ENCODE results near the gene PDE4D.

PDE4D gene

DNA sequence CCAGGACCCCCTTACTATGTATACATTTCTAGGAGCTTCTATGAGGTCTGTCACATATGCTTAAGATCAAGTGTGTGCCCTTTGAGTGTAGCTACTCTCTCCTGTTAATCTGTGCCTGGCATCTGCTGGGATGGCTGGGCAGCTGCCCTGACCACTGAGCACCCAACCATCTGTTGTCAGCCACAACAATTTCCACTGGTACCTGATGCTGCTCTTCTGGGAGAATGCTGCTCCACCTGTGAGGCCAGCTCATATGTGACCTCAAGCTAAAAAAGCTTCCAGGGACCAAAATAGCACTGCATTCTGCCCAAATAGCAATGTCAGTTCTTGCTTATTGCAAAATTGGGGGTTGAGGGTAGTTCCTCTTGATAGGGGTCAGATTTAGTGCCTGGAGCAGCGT, 715.0 kb downstream of the PDE4D start:
- no peak for DNase-seq (ENCODE audit: low read depth, low spot score)
- TF ChIP-seq, protein P1, sequence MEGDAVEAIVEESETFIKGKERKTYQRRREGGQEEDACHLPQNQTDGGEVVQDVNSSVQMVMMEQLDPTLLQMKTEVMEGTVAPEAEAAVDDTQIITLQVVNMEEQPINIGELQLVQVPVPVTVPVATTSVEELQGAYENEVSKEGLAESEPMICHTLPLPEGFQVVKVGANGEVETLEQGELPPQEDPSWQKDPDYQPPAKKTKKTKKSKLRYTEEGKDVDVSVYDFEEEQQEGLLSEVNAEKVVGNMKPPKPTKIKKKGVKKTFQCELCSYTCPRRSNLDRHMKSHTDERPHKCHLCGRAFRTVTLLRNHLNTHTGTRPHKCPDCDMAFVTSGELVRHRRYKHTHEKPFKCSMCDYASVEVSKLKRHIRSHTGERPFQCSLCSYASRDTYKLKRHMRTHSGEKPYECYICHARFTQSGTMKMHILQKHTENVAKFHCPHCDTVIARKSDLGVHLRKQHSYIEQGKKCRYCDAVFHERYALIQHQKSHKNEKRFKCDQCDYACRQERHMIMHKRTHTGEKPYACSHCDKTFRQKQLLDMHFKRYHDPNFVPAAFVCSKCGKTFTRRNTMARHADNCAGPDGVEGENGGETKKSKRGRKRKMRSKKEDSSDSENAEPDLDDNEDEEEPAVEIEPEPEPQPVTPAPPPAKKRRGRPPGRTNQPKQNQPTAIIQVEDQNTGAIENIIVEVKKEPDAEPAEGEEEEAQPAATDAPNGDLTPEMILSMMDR (IDR thresholded peaks at IDR 0.05; ENCODE audit: low read depth, low read length), result no peak
- in situ Hi-C loops (cut with HindIII; ENCODE audit: low sequenced_read_pairs), result no loop called here
- H3K4me3 ChIP-seq (ENCODE audit: low read depth, low read length), result no peak overlapping the region

DNA sequence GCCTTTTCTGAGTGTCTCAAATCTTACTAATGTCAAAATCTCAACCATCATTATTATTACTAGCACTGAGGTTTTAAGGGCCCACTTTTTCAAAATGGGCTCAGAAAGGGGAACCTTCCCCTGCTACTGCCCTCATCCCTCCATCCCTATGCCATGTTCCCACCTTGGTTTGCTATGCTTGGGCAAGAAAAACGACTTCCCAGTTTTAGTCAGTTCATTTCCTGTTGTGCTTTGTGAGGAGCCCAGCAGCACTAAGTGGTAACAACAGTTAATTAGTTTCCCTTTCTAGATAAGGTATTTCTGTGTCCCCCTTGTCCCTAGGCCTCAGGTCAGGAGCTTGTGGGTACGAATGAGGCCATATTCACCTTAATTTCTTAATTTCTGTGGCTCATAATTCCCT, 715.5 kb downstream of the PDE4D start:
- no peak for DNase-seq (ENCODE audit: low read depth, low spot score)
- TF ChIP-seq, protein P1 (IDR thresholded peaks at IDR 0.05; ENCODE audit: low read depth, low read length), result no peak
- H3K4me3 ChIP-seq (ENCODE audit: low read depth, low read length), result no peak overlapping the region
- in situ Hi-C loops (cut with HindIII; ENCODE audit: low sequenced_read_pairs), result no loop called here

DNA sequence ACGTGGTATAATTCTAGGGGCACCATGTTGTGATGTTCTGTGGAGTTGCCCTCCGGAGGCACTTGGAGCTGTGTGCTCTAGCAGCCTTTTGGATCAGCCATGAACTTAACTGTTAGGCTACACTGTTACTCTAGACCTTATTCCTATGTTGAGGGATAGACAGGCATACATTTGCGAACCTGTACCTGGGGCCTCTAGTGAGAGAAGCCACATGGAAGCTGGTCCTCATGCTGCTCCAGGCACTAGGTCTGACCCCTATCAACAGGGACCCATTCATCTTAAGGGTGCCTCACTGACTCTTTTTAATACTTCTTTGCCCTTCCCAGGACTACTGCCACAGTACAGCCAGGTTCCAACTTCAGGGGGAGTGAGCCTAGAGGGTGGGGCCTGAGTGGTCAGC, 715.9 kb downstream of the PDE4D start:
- H3K4me3 ChIP-seq (ENCODE audit: low read depth, low read length), result no peak overlapping the region
- DNase-seq (ENCODE audit: low read depth, low spot score), result no peak
- in situ Hi-C loops (cut with HindIII; ENCODE audit: low sequenced_read_pairs), result no loop called here
- TF ChIP-seq, protein P1 (IDR thresholded peaks at IDR 0.05; ENCODE audit: low read depth, low read length), result no peak

DNA sequence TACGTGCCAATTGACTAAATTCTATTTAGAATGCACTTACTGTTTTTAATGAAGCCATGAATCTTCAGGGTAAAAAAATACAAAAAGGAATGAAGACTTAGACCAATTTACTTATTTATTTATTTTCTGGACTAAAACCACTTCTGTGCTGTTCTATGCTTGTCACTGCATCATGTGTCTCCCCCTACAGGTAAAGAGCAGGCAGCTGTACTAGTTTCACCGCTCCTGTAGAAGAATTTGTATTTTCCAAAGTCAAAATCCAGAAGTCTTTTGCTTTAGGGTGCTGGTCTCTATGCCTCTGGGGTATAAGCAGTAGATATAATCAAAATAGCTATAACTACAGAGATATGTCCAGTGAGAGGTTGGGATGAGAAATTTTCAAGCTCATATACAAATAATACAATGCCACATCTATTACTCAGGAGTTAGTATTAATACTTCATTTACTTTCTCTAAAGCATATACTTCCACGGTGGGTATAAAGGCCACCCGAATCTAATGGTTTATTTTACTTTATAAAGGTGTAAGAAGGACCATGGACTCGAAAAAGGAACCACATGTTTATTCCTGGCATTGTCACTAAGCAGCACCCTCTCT, 719.2 kb downstream of the PDE4D start:
- in situ Hi-C loops (cut with HindIII; ENCODE audit: low sequenced_read_pairs), result no loop called here
- TF ChIP-seq, protein P1 (IDR thresholded peaks at IDR 0.05; ENCODE audit: low read depth, low read length), result peak; percentile 95
- no peak overlapping the region for H3K4me3 ChIP-seq (ENCODE audit: low read depth, low read length)
- DNase-seq (ENCODE audit: low read depth, low spot score), result peak; percentile 85

DNA sequence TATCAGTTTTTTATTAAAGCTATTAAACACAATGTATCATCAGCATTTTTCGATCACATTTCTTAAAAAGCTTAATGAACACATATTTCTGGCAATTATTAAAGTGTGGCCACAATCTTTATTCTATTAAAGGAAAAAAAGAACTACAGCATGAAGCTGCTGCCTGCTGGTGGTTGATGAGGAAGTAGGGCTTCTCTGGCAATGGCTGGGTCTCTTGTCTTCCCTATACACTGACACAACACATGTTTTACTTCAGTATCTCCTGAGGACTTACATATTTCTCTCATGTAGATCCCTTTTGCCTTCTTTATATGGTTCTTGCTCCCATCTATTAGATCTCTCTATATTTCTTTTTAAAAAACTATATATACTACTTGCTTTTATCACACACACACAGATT, 719.9 kb downstream of the PDE4D start:
- in situ Hi-C loops (cut with HindIII; ENCODE audit: low sequenced_read_pairs), result no loop called here
- DNase-seq (ENCODE audit: low read depth, low spot score), result peak; percentile 9
- TF ChIP-seq, protein P1 (IDR thresholded peaks at IDR 0.05; ENCODE audit: low read depth, low read length), result peak; percentile 19
- no peak overlapping the region for H3K4me3 ChIP-seq (ENCODE audit: low read depth, low read length)

DNA sequence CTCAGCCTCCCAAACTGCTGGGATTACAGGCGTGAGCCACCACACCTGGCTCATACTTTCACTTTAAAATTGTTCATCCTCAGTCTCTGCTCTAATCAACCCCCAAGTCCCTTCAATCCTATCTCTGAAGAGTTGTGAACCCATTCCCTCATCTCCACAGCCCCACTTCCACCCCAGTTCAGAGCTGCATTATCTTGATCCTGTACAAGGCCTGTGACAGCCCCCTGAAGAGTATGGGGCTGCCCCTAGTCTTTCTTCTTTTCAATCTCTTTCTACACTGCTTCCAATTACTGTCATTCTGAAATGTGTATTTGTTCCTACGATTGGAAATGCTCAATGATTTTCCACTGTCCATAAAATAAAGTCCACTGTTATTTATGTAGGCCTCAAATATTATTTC, 722.4 kb downstream of the PDE4D start:
- H3K4me3 ChIP-seq (ENCODE audit: low read depth, low read length), result no peak overlapping the region
- TF ChIP-seq, protein P1 (IDR thresholded peaks at IDR 0.05; ENCODE audit: low read depth, low read length), result no peak
- no peak for DNase-seq (ENCODE audit: low read depth, low spot score)
- in situ Hi-C loops (cut with HindIII; ENCODE audit: low sequenced_read_pairs), result no loop called here

DNA sequence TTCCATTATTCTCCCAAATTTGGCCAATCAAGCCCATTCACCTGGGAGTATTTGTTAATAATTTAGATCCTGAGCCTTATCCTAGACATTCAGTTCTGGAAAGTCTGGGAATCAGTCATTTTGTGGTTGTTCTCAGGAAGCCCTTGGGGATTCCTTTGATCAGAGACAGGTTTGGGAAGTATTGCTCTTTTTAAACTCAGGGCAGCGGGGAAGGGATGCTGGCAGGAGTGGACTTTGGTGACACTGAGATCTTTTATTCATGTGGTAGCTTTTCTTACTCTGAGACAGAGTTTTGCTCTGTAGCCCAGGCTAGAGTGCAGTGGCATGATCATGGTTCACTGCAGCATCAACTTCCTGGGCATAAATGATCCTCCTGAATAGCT, 723.8 kb downstream of the PDE4D start:
- no peak overlapping the region for H3K4me3 ChIP-seq (ENCODE audit: low read depth, low read length)
- no peak for DNase-seq (ENCODE audit: low read depth, low spot score)
- TF ChIP-seq, protein P1 (IDR thresholded peaks at IDR 0.05; ENCODE audit: low read depth, low read length), result no peak
- in situ Hi-C loops (cut with HindIII; ENCODE audit: low sequenced_read_pairs), result no loop called here

Data from astrocyte of the spinal cord (primary cell).